Mammary epithelial cell (primary cell): ENCODE data around the gene TMEM171.

Experiments used
- CTCF ChIP-seq, 2 donors: IDR thresholded peaks in 1 of 2; conservative IDR thresholded peaks in 1 of 2; 2 replicates each; pipeline ENCODE4 v1.5.1; 2011 to 2012; ENCODE audit warnings: inconsistent platforms in 2 of 2, low read length in 2 of 2, mild to moderate bottlenecking in 2 of 2, control low read depth in 1 of 2, low read depth in 1 of 2; ENCODE audit not compliant: insufficient read depth in 1 of 2; ENCODE audit errors: extremely low read depth in 1 of 2
- EZH2 ChIP-seq: IDR thresholded peaks from 2 replicates; pipeline ENCODE4 v1.6.1; 2012; ENCODE audit warnings: low read length, inconsistent platforms, borderline replicate concordance

- no peak for TF ChIP-seq EZH2
- TF ChIP-seq CTCF (conservative IDR thresholded peaks at IDR 0.05 in 1 of 2, IDR thresholded peaks at IDR 0.05 in 1 of 2; ENCODE audit: extremely low read depth in 1 of 2, insufficient read depth in 1 of 2, low read depth in 1 of 2, low read length in 2 of 2) = peak; percentile 61 to 66
Measured at GRCh38 chr5:73170522-73170921, 50.1 kb downstream of the TMEM171 start.
